Heart right ventricle (tissue), 16 donors: ENCODE measurements around the gene SSTR3. TPM values are rescaled to one million over a fixed set of nuclear protein-coding genes. Genes with fewer than 3 reads are reported as not detected.

Source experiments
- ATAC-seq, 8 donors: fragments of 200-7000 bp; cut with Tn5 transposase; one replicate each; pipeline ENCODE4 v1.9.1; 2020; ENCODE audit warnings: mild to moderate bottlenecking in 8 of 8, moderate library complexity in 8 of 8, moderate number of reproducible peaks in 1 of 8
- DNase-seq, 2 donors: peaks; one replicate each; pipeline ENCODE4 v3.0.0-alpha.2; 2020
- H3K27ac ChIP-seq, 10 donors: fragments of 200-600 bp; sonication (generic) in 2 of 10; one replicate each; pipeline versions ENCODE4 v1.5.0 to v1.8.0; 2020 to 2022; ENCODE audit warnings: mild to moderate bottlenecking in 3 of 10
- H3K27me3 ChIP-seq, 7 donors: fragments of 200-600 bp; one replicate each; pipeline ENCODE4 v1.8.0; 2021 to 2022; ENCODE audit warnings: mild to moderate bottlenecking in 2 of 7
- H3K36me3 ChIP-seq, 9 donors: fragments of 200-600 bp; sonication (generic) in 1 of 9; one replicate each; pipeline versions ENCODE4 v1.5.0 to v1.8.0; 2020 to 2022; ENCODE audit warnings: mild to moderate bottlenecking in 2 of 9
- H3K4me1 ChIP-seq, 9 donors: fragments of 200-600 bp; sonication (generic) in 1 of 9; one replicate each; pipeline versions ENCODE4 v1.5.0 to v1.8.0; 2020 to 2022; ENCODE audit warnings: mild to moderate bottlenecking in 4 of 9
- H3K4me3 ChIP-seq, 10 donors: fragments of 200-600 bp; sonication (generic) in 2 of 10; one replicate each; pipeline versions ENCODE4 v1.5.0 to v1.8.0; 2020 to 2022; ENCODE audit warnings: mild to moderate bottlenecking in 7 of 10, moderate library complexity in 2 of 10
- H3K9me3 ChIP-seq, 11 donors: fragments of 200-600 bp in 10 of 11; sonication (generic) in 2 of 11; one replicate each; pipeline versions ENCODE4 v1.5.0 to v1.8.0; 2013 to 2022; ENCODE audit warnings: mild to moderate bottlenecking in 2 of 11, control low read depth in 1 of 11, moderate library complexity in 1 of 11
- CTCF ChIP-seq, 9 donors: fragments of 200-600 bp; sonication (generic) in 2 of 9; IDR thresholded peaks; one replicate each; pipeline versions ENCODE4 v1.5.0 to v1.8.0; 2021 to 2022; ENCODE audit warnings: antibody characterized with exemption in 9 of 9, mild to moderate bottlenecking in 5 of 9, moderate library complexity in 1 of 9
- WGBS, 2 donors: extraction: QIAGEN DNeasy Blood & Tissue Kit; methylation state at CpG; one replicate each; pipeline ENCODE4 v1.1.7; 2013; ENCODE audit warnings: inconsistent platforms in 1 of 2; 5-methylcytosine and 5-hydroxymethylcytosine counted together
- intact Hi-C, 10 donors: fragments of 100-400 bp; cut with DNase I; formaldehyde crosslinking; loops; one replicate each; pipeline versions ENCODE4 v1.11.1 to v1.14.2; 2022
- polyA plus RNA-seq, 2 donors: library from polyadenylated mRNA; stranded (reverse); fragments of 200-250 nt; gene quantifications; one replicate each; pipeline ENCODE4 v1.2.3, GENCODE V29; 2013
- total RNA-seq, 10 donors: library from RNA; stranded (reverse); fragmentation: NEBNext Ultra II Directional in 3 of 10; extraction: Animal tissue kit (Norgen Biotek cat#: 25700) in 3 of 10; gene quantifications; one replicate each; pipeline versions ENCODE4 v1.2.1 to v1.2.4, GENCODE V29; 2021 to 2023
- donor health status: Arrhythmogenic right ventricular cardiomyopathy.
- donor health status: ischemic (EF 13 %, LVEDD 7.1; RV severe dilation, severe dysfunction).
- donor health status: healthy with polysubstance abuse.
- donor health status: DM: no; HTN: yes; CAD: no.
- donor health status: DM: no; HTN: no; CAD: no.
- donor health status: ischemic (EF 25% LVEDD 6.9; RV normal size, moderate dysfunction).
- donor health status: ischemic (EF 25% LVEDD 5.7; RV mildly dilated, moderate dysfunction).
- donor health status: healthy.
- donor health status: DM: yes; HTN: yes; CAD: no.
- donor health status: Ischemic cardiomyopathy.
- donor health status: ischemic (EF 35%, LVEDD 5.7; RV mildly dilated, moderate dysfunction).
- donor health status: nonischemic (EF 11% LVEDD 7.7; RV severe dilation, severe dysfunction).
- donor health status: DM: yes; HTN: yes; CAD: no.
- donor health status: PGD.
- donor health status: ischemic (EF 29% LVEDD 5.4; RV normal size, mild dysfunction).
- donor health status: nonischemic (EF 23%, LVEDD 6.1; RV moderate dilation, normal function).

SSTR3 gene
- total and polyA plus RNA-seq, 12 donors: not detected

- Histone ChIP-seq H3K27ac (no peak overlapping the region), H3K4me3 (no peak overlapping the region), H3K9me3 (no peaks in the 10 kb centered on the region), H3K36me3 (no peaks in the 10 kb centered on the region), H3K4me1 (peaks cover 0 to 8% (median 3%) of the 10 kb centered on the region in 9 donors), H3K27me3 (peaks cover 0 to 64% (median 37%) of the 10 kb centered on the region in 7 donors)
- DNase-seq: no peak
- no peak for TF ChIP-seq CTCF (IDR thresholded peaks at IDR 0.05)
- ATAC-seq: no peak
- WGBS, 2 donors: 64 to 65% methylated on average over 15 of the region's 15 CpGs
- intact Hi-C loops: no loop called here
Observed at GRCh38 chr22:37210041-37210803, 2.1 kb downstream of the SSTR3 start.

GRCh38 chr22:37209140-37209845, 3.0 kb downstream of the SSTR3 start:
- Histone ChIP-seq H3K4me3 (no peak overlapping the region), H3K9me3 (no peaks in the 10 kb centered on the region), H3K27me3 (peaks cover 0 to 57% (median 32%) of the 10 kb centered on the region in 7 donors), H3K4me1 (peaks cover 0 to 8% (median 3%) of the 10 kb centered on the region in 9 donors), H3K36me3 (no peaks in the 10 kb centered on the region), H3K27ac (no peak overlapping the region)
- 76 to 82% methylated on average over 9 of the region's 9 CpGs for WGBS, 2 donors
- no peak for TF ChIP-seq CTCF (IDR thresholded peaks at IDR 0.05)
- ATAC-seq (no peak), DNase-seq (no peak)
- intact Hi-C loops: no loop called here

- DNase-seq: no peak
Observed at GRCh38 chr22:37208401-37209139, 3.7 kb downstream of the SSTR3 start.

More at GRCh38 chr22:37208401-37209139, 3.7 kb downstream of the SSTR3 start:
- no peak for ATAC-seq
- intact Hi-C loops: no loop called here
- TF ChIP-seq CTCF (IDR thresholded peaks at IDR 0.05): no peak
- H3K27me3 ChIP-seq: peaks cover 0 to 52% (median 27%) of the 10 kb centered on the region in 7 donors
- H3K4me3 ChIP-seq: no peak overlapping the region
- no peaks in the 10 kb centered on the region for H3K9me3 ChIP-seq
- H3K4me1 ChIP-seq: peaks cover 0 to 8% (median 3%) of the 10 kb centered on the region in 9 donors
- 72 to 86% methylated on average over 7 of the region's 7 CpGs for WGBS, 2 donors
- no peaks in the 10 kb centered on the region for H3K36me3 ChIP-seq
- no peak overlapping the region for H3K27ac ChIP-seq
